DOHH2 (cell line): ENCODE measurements around the gene CMSS1.

Experiments
- H3F3A ChIP-seq: fragments of 200-600 bp; sonication (generic), shearing (Covaris generic); 2 replicates; pipeline ENCODE4 v1.6.0; 2016; ENCODE audit warnings: antibody characterized with exemption, mild to moderate bottlenecking; ENCODE audit not compliant: control insufficient read depth, insufficient read depth
- H3K27ac ChIP-seq: fragments of 200-600 bp; sonication (generic); 2 replicates; pipeline ENCODE4 v1.5.1; 2014; ENCODE audit warnings: low read depth, mild to moderate bottlenecking, low read length, moderate library complexity
- H3K27me3 ChIP-seq: fragments of 200-600 bp; sonication (generic); 2 replicates; pipeline ENCODE4 v1.6.1; 2014; ENCODE audit warnings: mild to moderate bottlenecking, low read length, mixed read lengths; ENCODE audit not compliant: control insufficient read depth
- H3K36me3 ChIP-seq: fragments of 200-600 bp; sonication (generic); 2 replicates; pipeline ENCODE4 v1.6.1; 2014; ENCODE audit warnings: mild to moderate bottlenecking, low read length, moderate library complexity, mixed read lengths; ENCODE audit not compliant: control insufficient read depth
- H3K4me1 ChIP-seq: fragments of 200-600 bp; sonication (generic); 2 replicates; pipeline ENCODE4 v1.6.1; 2014; ENCODE audit warnings: mild to moderate bottlenecking, low read length, mixed read lengths; ENCODE audit not compliant: control insufficient read depth
- H3K4me2 ChIP-seq: fragments of 200-600 bp; sonication (generic); 2 replicates; pipeline ENCODE4 v1.6.0; 2014; ENCODE audit warnings: mild to moderate bottlenecking, low read length, moderate library complexity
- H3K4me3 ChIP-seq: fragments of 200-600 bp; sonication (generic); 2 replicates; pipeline ENCODE4 v1.5.1; 2014; ENCODE audit warnings: mild to moderate bottlenecking, low read length, mixed read lengths
- H3K79me2 ChIP-seq: fragments of 200-600 bp; sonication (generic); 2 replicates; pipeline ENCODE4 v1.6.1; 2014; ENCODE audit warnings: mild to moderate bottlenecking, low read length, mixed read lengths; ENCODE audit not compliant: control insufficient read depth
- H3K9me2 ChIP-seq: fragments of 200-600 bp; sonication (generic); replicated peaks from 2 replicates; pipeline ENCODE4 v1.6.1; 2014; ENCODE audit warnings: mild to moderate bottlenecking, low read length, mixed read lengths; ENCODE audit not compliant: control insufficient read depth
- H3K9me3 ChIP-seq: fragments of 200-600 bp; sonication (generic); 2 replicates; pipeline ENCODE4 v1.6.1; 2014; ENCODE audit warnings: antibody characterized with exemption, low read length, mixed read lengths; ENCODE audit not compliant: control insufficient read depth, insufficient read depth
- H4K20me1 ChIP-seq: fragments of 200-600 bp; sonication (generic); 2 replicates; pipeline ENCODE4 v1.6.0; 2014; ENCODE audit warnings: low read depth, mild to moderate bottlenecking, antibody characterized with exemption, low read length, moderate library complexity; ENCODE audit not compliant: control insufficient read depth, insufficient read depth
- EZH2phosphoT487 ChIP-seq: fragments of 200-600 bp; sonication (generic); IDR thresholded peaks from 2 replicates; pipeline ENCODE4 v1.6.1; 2017; ENCODE audit warnings: borderline replicate concordance, mild to moderate bottlenecking, antibody characterized with exemption, low read length, moderate library complexity, mixed read lengths
- TF ChIP-seq, protein P1 (sequence below): fragments of 200-600 bp; sonication (generic); IDR thresholded peaks from one replicate; pipeline ENCODE4 v1.5.1; 2014; ENCODE audit warnings: antibody characterized with exemption, mild to moderate bottlenecking, low read depth, low read length; ENCODE audit not compliant: poor library complexity, severe bottlenecking

Gene CMSS1

DNA sequence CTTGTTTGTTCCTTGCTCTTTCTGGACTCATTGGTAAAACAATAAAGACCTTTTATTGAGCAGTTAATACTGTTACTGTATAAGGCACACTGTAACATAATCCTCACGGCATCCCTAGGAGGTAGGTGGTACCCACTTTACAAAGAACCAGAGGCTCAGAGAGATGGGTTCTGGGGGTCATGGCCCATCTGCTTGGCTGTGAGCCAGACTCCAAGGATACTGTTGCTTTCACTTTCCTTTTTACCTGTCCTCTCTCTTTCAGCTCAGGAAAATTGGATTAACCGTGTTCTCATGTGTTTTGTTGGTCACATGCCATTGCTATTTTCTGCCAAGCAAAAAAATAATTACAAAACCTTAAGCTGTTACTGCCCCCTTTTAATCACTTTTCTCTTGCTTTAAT lies 331.5 kb downstream of the CMSS1 start:
- Histone ChIP-seq H4K20me1 (no peaks in the 10 kb centered on the region), H3K4me3 (no peak overlapping the region), H3K27ac (no peak overlapping the region), H3K27me3 (no peaks in the 10 kb centered on the region), H3K79me2 (no peaks in the 10 kb centered on the region), H3K4me1 (no peaks in the 10 kb centered on the region), H3K4me2 (no peak overlapping the region), H3K9me3 (no peaks in the 10 kb centered on the region), H3K36me3 (peaks cover 16% of the 10 kb centered on the region; the same call in 1 of the 2 replicates), H3K9me2 (no peaks in the 10 kb centered on the region; the same call in 1 of the 2 replicates), H3F3A (no peaks in the 10 kb centered on the region)
- TF ChIP-seq, protein P1, sequence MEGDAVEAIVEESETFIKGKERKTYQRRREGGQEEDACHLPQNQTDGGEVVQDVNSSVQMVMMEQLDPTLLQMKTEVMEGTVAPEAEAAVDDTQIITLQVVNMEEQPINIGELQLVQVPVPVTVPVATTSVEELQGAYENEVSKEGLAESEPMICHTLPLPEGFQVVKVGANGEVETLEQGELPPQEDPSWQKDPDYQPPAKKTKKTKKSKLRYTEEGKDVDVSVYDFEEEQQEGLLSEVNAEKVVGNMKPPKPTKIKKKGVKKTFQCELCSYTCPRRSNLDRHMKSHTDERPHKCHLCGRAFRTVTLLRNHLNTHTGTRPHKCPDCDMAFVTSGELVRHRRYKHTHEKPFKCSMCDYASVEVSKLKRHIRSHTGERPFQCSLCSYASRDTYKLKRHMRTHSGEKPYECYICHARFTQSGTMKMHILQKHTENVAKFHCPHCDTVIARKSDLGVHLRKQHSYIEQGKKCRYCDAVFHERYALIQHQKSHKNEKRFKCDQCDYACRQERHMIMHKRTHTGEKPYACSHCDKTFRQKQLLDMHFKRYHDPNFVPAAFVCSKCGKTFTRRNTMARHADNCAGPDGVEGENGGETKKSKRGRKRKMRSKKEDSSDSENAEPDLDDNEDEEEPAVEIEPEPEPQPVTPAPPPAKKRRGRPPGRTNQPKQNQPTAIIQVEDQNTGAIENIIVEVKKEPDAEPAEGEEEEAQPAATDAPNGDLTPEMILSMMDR: no peak
- TF ChIP-seq EZH2phosphoT487: no peak

DNA sequence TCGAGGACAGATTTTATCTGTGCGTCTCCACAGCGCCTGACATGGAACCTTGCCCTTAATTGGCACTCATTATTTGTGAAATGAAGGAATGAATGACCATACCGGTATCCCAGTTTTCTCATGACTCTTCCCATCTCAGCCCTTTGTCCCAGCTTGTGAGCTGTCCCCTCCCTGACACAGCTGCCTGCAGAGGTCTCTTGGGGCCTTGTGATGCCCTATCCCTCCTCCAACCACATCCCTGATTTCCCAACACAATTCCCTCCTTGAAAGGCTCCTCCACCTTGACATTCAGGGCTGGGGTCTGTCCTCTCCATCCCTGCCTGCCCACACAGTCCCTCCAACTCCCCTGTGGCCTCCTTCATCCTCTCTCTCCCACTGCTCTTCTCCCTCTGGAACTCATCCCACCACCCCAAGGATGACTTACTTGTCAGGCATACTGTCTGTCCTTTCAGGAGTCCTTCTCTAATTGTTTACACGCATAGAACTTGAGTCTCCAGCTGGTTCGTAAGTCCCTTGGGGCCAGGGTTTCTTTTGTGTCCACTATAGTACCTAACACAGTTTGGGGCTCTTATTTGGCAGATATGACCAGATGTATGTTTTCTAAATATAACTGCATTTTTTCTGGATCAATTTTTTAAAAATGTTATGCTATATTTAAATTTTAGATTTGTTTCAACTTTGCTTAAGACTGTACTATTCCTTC lies 332.2 kb downstream of the CMSS1 start:
- Histone ChIP-seq H3K27ac (no peak overlapping the region), H3K4me2 (no peak overlapping the region), H4K20me1 (no peaks in the 10 kb centered on the region), H3K4me1 (no peaks in the 10 kb centered on the region), H3K4me3 (no peak overlapping the region), H3K79me2 (no peaks in the 10 kb centered on the region), H3K27me3 (no peaks in the 10 kb centered on the region), H3K9me2 (no peaks in the 10 kb centered on the region; the same call in 1 of the 2 replicates), H3K9me3 (no peaks in the 10 kb centered on the region), H3K36me3 (peaks cover 16% of the 10 kb centered on the region; the same call in 1 of the 2 replicates), H3F3A (no peaks in the 10 kb centered on the region)
- TF ChIP-seq, protein P1: no peak
- TF ChIP-seq EZH2phosphoT487: no peak

DNA sequence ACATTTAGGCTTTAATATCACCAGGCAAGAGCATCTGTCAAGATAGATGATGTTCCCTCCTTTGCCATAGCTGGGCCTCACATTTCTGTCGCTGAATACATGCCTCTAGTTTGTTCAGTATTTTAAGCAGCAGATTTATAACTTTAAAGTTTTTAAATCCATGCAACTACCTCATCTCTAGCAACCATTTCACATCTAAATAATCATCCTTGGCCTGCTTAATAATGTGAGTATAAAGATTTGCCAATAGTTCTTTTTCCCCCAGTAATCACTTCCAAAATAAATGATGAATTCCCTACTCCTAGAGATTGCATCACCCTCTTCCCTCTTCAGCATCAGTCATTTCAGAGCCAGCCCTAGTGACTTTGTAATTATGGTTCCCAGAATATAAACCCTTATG lies 332.8 kb downstream of the CMSS1 start:
- Histone ChIP-seq H4K20me1 (no peaks in the 10 kb centered on the region), H3K4me3 (no peak overlapping the region), H3K27me3 (no peaks in the 10 kb centered on the region), H3K79me2 (no peaks in the 10 kb centered on the region), H3F3A (no peaks in the 10 kb centered on the region), H3K36me3 (peaks cover 22% of the 10 kb centered on the region), H3K4me1 (no peaks in the 10 kb centered on the region), H3K9me2 (no peaks in the 10 kb centered on the region; the same call in 1 of the 2 replicates), H3K9me3 (peaks cover 5% of the 10 kb centered on the region; the same call in 1 of the 2 replicates), H3K27ac (no peak overlapping the region), H3K4me2 (no peak overlapping the region)
- TF ChIP-seq, protein P1: no peak
- TF ChIP-seq EZH2phosphoT487: no peak
